IMR-90 (cell line): Measurements from ENCODE around the gene MED4. TPM values are rescaled to one million over a fixed set of nuclear protein-coding genes. Genes with fewer than 3 reads are reported as not detected.

Experiments used
- ATAC-seq: fragments of 200-7000 bp; cut with Tn5 transposase; 2 replicates; pipeline ENCODE4 v1.9.1; 2020; ENCODE audit warnings: low read depth, mild to moderate bottlenecking, moderate library complexity
- BruUV-seq: library from RNA; stranded (reverse); fragments of 400-500 nt; replicated peaks from 2 replicates; lab custom pipeline; 2021; lab: Mats Ljungman, UMichigan
- CTCF ChIA-PET: fragments of 300-600 bp; formaldehyde crosslinking; extraction: SDS; loops from one replicate; lab custom pipeline; 2021; ENCODE audit warnings: antibody characterized with exemption; lab: Yijun Ruan, JAX
- POLR2A ChIA-PET: fragments of 300-600 bp; sonication (Branson Sonifier 250); formaldehyde crosslinking; loops from one replicate; lab custom pipeline; 2022; ENCODE audit warnings: antibody characterized with exemption; ENCODE audit not compliant: unreplicated experiment; lab: Charles Lee
- DNase-seq: peaks from one replicate; pipeline ENCODE4 v3.0.0; 2013
- H2AFZ ChIP-seq: replicated peaks from 2 replicates; pipeline ENCODE3; 2013; ENCODE audit warnings: low read length, mild to moderate bottlenecking; ENCODE audit not compliant: poor library complexity
- H2AK5ac ChIP-seq: 2 replicates; pipeline ENCODE4 v1.6.1; 2013; ENCODE audit warnings: low read depth, low read length, inconsistent platforms
- H2AK9ac ChIP-seq: replicated peaks from 2 replicates; pipeline ENCODE3; 2013; ENCODE audit warnings: mild to moderate bottlenecking, low read depth, low read length, moderate library complexity; ENCODE audit not compliant: poor library complexity
- H2BK120ac ChIP-seq: 2 replicates; pipeline ENCODE4 v1.6.1; 2013; ENCODE audit warnings: low read depth, low read length, inconsistent platforms
- H2BK15ac ChIP-seq: 3 replicates; pipeline ENCODE4 v1.6.1; 2013; ENCODE audit warnings: low read depth, low read length, inconsistent platforms
- H2BK20ac ChIP-seq: 2 replicates; pipeline ENCODE4 v1.6.1; 2013; ENCODE audit warnings: low read depth, mild to moderate bottlenecking, inconsistent platforms, low read length, moderate library complexity
- H2BK5ac ChIP-seq: 2 replicates; pipeline ENCODE4 v1.6.1; 2013; ENCODE audit warnings: mild to moderate bottlenecking, low read depth, low read length, inconsistent platforms; ENCODE audit not compliant: poor library complexity, severe bottlenecking
- H3K14ac ChIP-seq: replicated peaks from 2 replicates; pipeline ENCODE4 v1.6.1; 2013; ENCODE audit warnings: low read depth, low read length, inconsistent platforms
- H3K18ac ChIP-seq: 2 replicates; pipeline ENCODE4 v1.6.1; 2013; ENCODE audit warnings: low read depth, low read length, control low read depth
- H3K23ac ChIP-seq: 2 replicates; pipeline ENCODE4 v1.6.1; 2013; ENCODE audit warnings: low read depth, low read length, inconsistent platforms
- H3K27ac ChIP-seq: 2 replicates; pipeline ENCODE4 v1.5.1; 2013; ENCODE audit warnings: mild to moderate bottlenecking, control low read depth, low read length; ENCODE audit not compliant: insufficient read depth
- H3K27me3 ChIP-seq: 2 replicates; pipeline ENCODE4 v1.6.1; 2013; ENCODE audit warnings: low read length; ENCODE audit not compliant: control insufficient read depth, insufficient read depth
- H3K36me3 ChIP-seq: 2 replicates; pipeline ENCODE4 v1.6.1; 2013; ENCODE audit warnings: low read length, mixed read lengths; ENCODE audit not compliant: control insufficient read depth, insufficient read depth
- H3K4ac ChIP-seq: 2 replicates; pipeline ENCODE4 v1.6.1; 2013; ENCODE audit warnings: low read depth, low read length, inconsistent platforms
- H3K4me1 ChIP-seq: 2 replicates; pipeline ENCODE4 v1.6.1; 2013; ENCODE audit warnings: low read length, mixed read lengths; ENCODE audit not compliant: control insufficient read depth, insufficient read depth
- H3K4me2 ChIP-seq: 2 replicates; pipeline ENCODE4 v1.6.1; 2013; ENCODE audit warnings: low read depth, mild to moderate bottlenecking, control low read depth, low read length, moderate library complexity
- H3K4me3 ChIP-seq: 2 replicates; pipeline ENCODE4 v1.5.1; 2013; ENCODE audit warnings: low read depth, mild to moderate bottlenecking, control low read depth, low read length, moderate library complexity; ENCODE audit not compliant: insufficient read depth
- H3K56ac ChIP-seq: 2 replicates; pipeline ENCODE4 v1.6.1; 2013; ENCODE audit warnings: low read length, inconsistent platforms; ENCODE audit not compliant: insufficient read depth; ENCODE audit errors: extremely low read depth
- H3K79me1 ChIP-seq, 2 experiments: 2 replicates each; pipeline ENCODE4 v1.6.1; 2013; ENCODE audit warnings: low read length in 2 of 2, inconsistent platforms in 1 of 2, low read depth in 1 of 2
- H3K9ac ChIP-seq: 2 replicates; pipeline ENCODE4 v1.6.1; 2013; ENCODE audit warnings: low read depth, low read length, control low read depth
- H3K9me1 ChIP-seq: 2 replicates; pipeline ENCODE4 v1.6.1; 2013; ENCODE audit warnings: low read length, inconsistent platforms; ENCODE audit not compliant: insufficient read depth
- H3K9me3 ChIP-seq: 2 replicates; pipeline ENCODE4 v1.6.1; 2013; ENCODE audit warnings: low read length; ENCODE audit not compliant: control insufficient read depth, insufficient read depth
- H4K20me1 ChIP-seq: 2 replicates; pipeline ENCODE4 v1.6.1; 2013; ENCODE audit warnings: low read length, inconsistent platforms; ENCODE audit not compliant: insufficient read depth
- H4K5ac ChIP-seq: 2 replicates; pipeline ENCODE4 v1.6.1; 2013; ENCODE audit warnings: mild to moderate bottlenecking, low read depth, low read length, control low read depth
- H4K8ac ChIP-seq, 2 experiments: 2 replicates each; pipeline ENCODE4 v1.6.1; 2013; ENCODE audit warnings: low read depth in 2 of 2, low read length in 2 of 2, control low read depth in 1 of 2, inconsistent platforms in 1 of 2
- H4K91ac ChIP-seq: 2 replicates; pipeline ENCODE4 v1.6.1; 2013; ENCODE audit warnings: low read depth, low read length, inconsistent platforms; ENCODE audit not compliant: insufficient read depth
- BHLHE40 ChIP-seq: fragments of 150-350 bp; IDR thresholded peaks from 2 replicates; pipeline ENCODE4 v1.6.1; 2016; ENCODE audit warnings: mild to moderate bottlenecking, low read depth, low read length
- CEBPB ChIP-seq: IDR thresholded peaks from 2 replicates; pipeline ENCODE4 v1.6.1; 2012; ENCODE audit warnings: low read depth, low read length, improper control_type of control experiment
- CHD1 ChIP-seq: IDR thresholded peaks from 2 replicates; pipeline ENCODE4 v1.6.1; 2012; ENCODE audit warnings: low read depth, low read length, improper control_type of control experiment
- CTCF ChIP-seq: conservative IDR thresholded peaks from 2 replicates; pipeline ENCODE4 v1.5.1; 2012; ENCODE audit warnings: mild to moderate bottlenecking, low read depth, low read length, improper control_type of control experiment
- ELK1 ChIP-seq: fragments of 150-350 bp; IDR thresholded peaks from 2 replicates; pipeline ENCODE4 v1.6.1; 2016; ENCODE audit warnings: low read depth, mild to moderate bottlenecking, low read length, moderate library complexity, borderline replicate concordance
- FOS ChIP-seq: fragments of 150-350 bp; IDR thresholded peaks from 2 replicates; pipeline ENCODE4 v1.6.1; 2016; ENCODE audit warnings: low read depth, low read length
- MAFK ChIP-seq: IDR thresholded peaks from 2 replicates; pipeline ENCODE4 v1.6.1; 2012; ENCODE audit warnings: low read depth, low read length, improper control_type of control experiment
- MAZ ChIP-seq: IDR thresholded peaks from 2 replicates; pipeline ENCODE4 v1.6.1; 2012; ENCODE audit warnings: low read depth, mild to moderate bottlenecking, low read length, improper control_type of control experiment, moderate library complexity, borderline replicate concordance
- NFE2L2 ChIP-seq: fragments of 150-350 bp; IDR thresholded peaks from 2 replicates; pipeline ENCODE4 v1.6.1; 2016; ENCODE audit warnings: low read depth, mild to moderate bottlenecking, low read length
- POLR2A ChIP-seq: IDR thresholded peaks from 2 replicates; pipeline ENCODE4 v1.6.1; 2012; ENCODE audit warnings: mild to moderate bottlenecking, low read depth, low read length
- RAD21 ChIP-seq: IDR thresholded peaks from 2 replicates; pipeline ENCODE4 v1.6.1; 2012; ENCODE audit warnings: low read length, improper control_type of control experiment
- RCOR1 ChIP-seq: IDR thresholded peaks from 2 replicates; pipeline ENCODE4 v1.6.1; 2012; ENCODE audit warnings: mild to moderate bottlenecking, low read length, improper control_type of control experiment; ENCODE audit not compliant: insufficient replicate concordance
- RFX5 ChIP-seq: IDR thresholded peaks from 2 replicates; pipeline ENCODE4 v1.8.0; 2012; ENCODE audit warnings: low read depth, mild to moderate bottlenecking, low read length, moderate library complexity
- SMC3 ChIP-seq: fragments of 150-350 bp; IDR thresholded peaks from 2 replicates; pipeline ENCODE4 v1.6.1; 2016; ENCODE audit warnings: low read depth, mild to moderate bottlenecking, antibody characterized with exemption, low read length, moderate library complexity
- USF2 ChIP-seq: fragments of 150-350 bp; IDR thresholded peaks from 2 replicates; pipeline ENCODE4 v1.6.1; 2017; ENCODE audit warnings: mild to moderate bottlenecking, antibody characterized with exemption, low read length, low read depth
- WGBS, 2 experiments: methylation state at CpG; one replicate each; pipeline versions ENCODE4 v1.1.5 to v1.1.7; 2013; ENCODE audit warnings: missing lambda C conversion rate in 2 of 2; ENCODE audit not compliant: insufficient read length in 1 of 2; ENCODE audit errors: extremely low coverage in 2 of 2; 5-methylcytosine and 5-hydroxymethylcytosine counted together
- dilution Hi-C: fragments of 300-500 bp; cut with HindIII; formaldehyde crosslinking; loops from one replicate; pipeline ENCODE4 v1.14.3; 2018; ENCODE audit warnings: low sequenced_read_pairs; ENCODE audit not compliant: unreplicated experiment
- in situ Hi-C: fragments of 300-500 bp; cut with MboI; formaldehyde crosslinking; loops from 3 replicates; pipeline ENCODE4 v1.14.3; 2019; ENCODE audit warnings: low sequenced_read_pairs, inconsistent platforms, mixed read lengths
- intact Hi-C: fragments of 100-400 bp; cut with micrococcal nuclease; formaldehyde crosslinking; loops from 2 replicates; pipeline ENCODE4 v1.10.0; 2022
- polyA plus RNA-seq, 3 experiments: library from polyadenylated mRNA; depleted of rRNA; stranded (reverse); fragments of >200 nt; gene quantifications; 2 replicates each; pipeline ENCODE4 v1.2.3, GENCODE V29; 2012; ENCODE audit warnings: low replicate concordance in 1 of 3
- total RNA-seq: library from RNA; depleted of rRNA; stranded (reverse); fragments of >200 nt; gene quantifications from 2 replicates; pipeline ENCODE4 v1.2.3, GENCODE V29; 2012

MED4 gene
- total and polyA plus RNA-seq, 2 of the 4 experiments (the other 2 are of a cell fraction) = 25.3 to 40.5 TPM

- Histone ChIP-seq H3K27ac (peak overlapping the region; percentile 41; the same call in 1 of the 2 replicates), H2BK20ac (peak overlapping the region; percentile 81), H3K27me3 (no peaks in the 10 kb centered on the region), H2AK9ac (no peak overlapping the region), H2AK5ac (no peak overlapping the region), H2BK5ac (peak overlapping the region; percentile 83), H2BK120ac (peak overlapping the region; percentile 77), H3K56ac (peak overlapping the region; percentile 59; the same call in 1 of the 2 replicates), H3K4me2 (no peak overlapping the region), H3K4me1 (no peaks in the 10 kb centered on the region), H4K91ac (peak overlapping the region; percentile 75), H3K14ac (peak overlapping the region; percentile 28; the same call in 1 of the 2 replicates), H3K4ac (peak overlapping the region; percentile 87), H3K36me3 (peaks cover 33% of the 10 kb centered on the region), H3K9ac (no peak overlapping the region), H3K9me3 (peaks cover 31% of the 10 kb centered on the region), H4K20me1 (no peaks in the 10 kb centered on the region), H4K5ac (peak overlapping the region; percentile 87; the same call in 1 of the 2 replicates), H2BK15ac (no peak overlapping the region), H3K4me3 (no peak overlapping the region), H3K79me1 (peaks cover 11% of the 10 kb centered on the region in 2 experiments), H3K9me1 (no peaks in the 10 kb centered on the region; the same call in 1 of the 2 replicates), H3K18ac (peak overlapping the region; percentile 85; the same call in 1 of the 2 replicates), H2AFZ (no peak overlapping the region), H4K8ac (peak overlapping the region; percentile 35 to 76; a peak in 3 of 4 replicates), H3K23ac (no peak overlapping the region)
- dilution Hi-C loops = no loop called here
- WGBS, 2 experiments = 80% methylated on average over 1 of the region's 3 CpGs; no CpG with 5 or more reads in 1 of the 2 experiments
- intact Hi-C loops = no loop called here
- no TSS peak for BruUV-seq
- DNase-seq (peak; percentile 16), ATAC-seq (no peak; the same call in 1 of the 2 replicates)
- ChIA-PET CTCF (no interaction called here), POLR2A (no interaction called here)
- in situ Hi-C loops = no loop called here
- no peak for TF ChIP-seq USF2
- no peak for TF ChIP-seq RFX5
- TF ChIP-seq ELK1 = no peak
- TF ChIP-seq MAZ = no peak
- no peak for TF ChIP-seq SMC3
- no peak for TF ChIP-seq RCOR1
- no peak for TF ChIP-seq MAFK
- TF ChIP-seq POLR2A = no peak
- no peak for TF ChIP-seq CTCF
- TF ChIP-seq BHLHE40 = no peak
- no peak for TF ChIP-seq NFE2L2
- TF ChIP-seq CEBPB = no peak
- no peak for TF ChIP-seq CHD1
- TF ChIP-seq FOS = no peak
- TF ChIP-seq RAD21 = no peak
Measured at GRCh38 chr13:48066310-48066989, 28.5 kb downstream of the MED4 start.
